ENCODE data around the gene GARIN5A. TPM values are rescaled to one million over a fixed set of nuclear protein-coding genes. Genes with fewer than 3 reads are reported as not detected.

GARIN5A gene
- total RNA-seq, 1 experiment from 2014 or later, result 6.2 TPM

DNA sequence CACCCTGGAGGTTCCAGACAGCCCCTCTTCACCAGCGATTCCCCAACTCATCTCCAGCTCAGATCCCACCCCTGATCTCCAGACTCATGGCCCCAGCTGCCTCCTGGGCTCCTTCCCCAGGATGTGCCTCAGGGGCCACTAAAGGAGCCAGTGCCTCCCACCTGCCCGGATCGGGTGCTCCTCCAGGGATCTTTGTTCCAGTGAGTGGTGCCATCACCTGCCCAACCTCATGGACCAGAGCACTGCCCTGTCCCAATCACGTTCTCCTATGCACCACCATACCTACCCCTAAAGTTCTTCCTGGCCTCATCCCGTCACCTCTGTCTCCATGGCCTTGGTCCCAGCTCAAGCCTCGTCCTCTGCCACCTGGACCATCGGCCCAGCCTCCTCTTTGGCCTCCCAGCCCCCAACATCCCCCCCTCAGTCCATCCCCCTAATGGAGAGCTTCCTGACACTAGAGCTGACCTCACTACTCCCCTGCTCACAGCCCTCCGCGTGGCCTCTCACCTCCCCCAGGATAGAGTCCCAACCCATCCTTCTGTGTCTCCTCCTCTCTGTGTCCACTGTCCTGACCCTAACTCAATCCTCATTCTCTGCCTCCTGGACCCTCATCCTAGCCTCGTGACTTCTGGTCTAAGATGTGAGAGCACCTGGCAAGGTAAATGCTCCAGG is 8.8 kb upstream of the GARIN5A start:
- Histone ChIP-seq H3K27me3 (ENCODE audit: low read length) (no peaks in the 10 kb centered on the region), H3K4me2 (ENCODE audit: low read length) (no peak overlapping the region), H3K79me2 (ENCODE audit: low read length) (no peaks in the 10 kb centered on the region), H3K36me3 (ENCODE audit: low read depth, low read length) (peaks cover 50% of the 10 kb centered on the region), H3K9ac (ENCODE audit: low read length) (no peak overlapping the region), H3K9me2 (replicated peaks; ENCODE audit: low read length) (no peaks in the 10 kb centered on the region), H3K4me1 (ENCODE audit: insufficient read depth, low read length) (no peaks in the 10 kb centered on the region), H3K4me3 (ENCODE audit: low read length) (no peak overlapping the region), H3K27ac (ENCODE audit: low read length) (no peak overlapping the region), H3K9me3 (ENCODE audit: low read length) (peaks cover 9% of the 10 kb centered on the region), H3F3A (ENCODE audit: low read length, unreplicated experiment) (no peaks in the 10 kb centered on the region), H4K20me1 (ENCODE audit: low read length) (no peaks in the 10 kb centered on the region), H2AFZ (ENCODE audit: low read length) (no peak overlapping the region)
- ChIA-PET CTCF (no interaction called here), POLR2A (ENCODE audit: unreplicated experiment) (no interaction called here)
- ATAC-seq (no peak), DNase-seq (no peak)
- TF ChIP-seq EZH2phosphoT487 (IDR thresholded peaks at IDR 0.05; ENCODE audit: borderline replicate concordance, low read length), result no peak
- TF ChIP-seq, protein P1, sequence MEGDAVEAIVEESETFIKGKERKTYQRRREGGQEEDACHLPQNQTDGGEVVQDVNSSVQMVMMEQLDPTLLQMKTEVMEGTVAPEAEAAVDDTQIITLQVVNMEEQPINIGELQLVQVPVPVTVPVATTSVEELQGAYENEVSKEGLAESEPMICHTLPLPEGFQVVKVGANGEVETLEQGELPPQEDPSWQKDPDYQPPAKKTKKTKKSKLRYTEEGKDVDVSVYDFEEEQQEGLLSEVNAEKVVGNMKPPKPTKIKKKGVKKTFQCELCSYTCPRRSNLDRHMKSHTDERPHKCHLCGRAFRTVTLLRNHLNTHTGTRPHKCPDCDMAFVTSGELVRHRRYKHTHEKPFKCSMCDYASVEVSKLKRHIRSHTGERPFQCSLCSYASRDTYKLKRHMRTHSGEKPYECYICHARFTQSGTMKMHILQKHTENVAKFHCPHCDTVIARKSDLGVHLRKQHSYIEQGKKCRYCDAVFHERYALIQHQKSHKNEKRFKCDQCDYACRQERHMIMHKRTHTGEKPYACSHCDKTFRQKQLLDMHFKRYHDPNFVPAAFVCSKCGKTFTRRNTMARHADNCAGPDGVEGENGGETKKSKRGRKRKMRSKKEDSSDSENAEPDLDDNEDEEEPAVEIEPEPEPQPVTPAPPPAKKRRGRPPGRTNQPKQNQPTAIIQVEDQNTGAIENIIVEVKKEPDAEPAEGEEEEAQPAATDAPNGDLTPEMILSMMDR (conservative IDR thresholded peaks at IDR 0.05; ENCODE audit: low read depth, low read length), result no peak
- TF ChIP-seq EZH2 (IDR thresholded peaks at IDR 0.05; ENCODE audit: low read length, unreplicated experiment), result no peak
- intact Hi-C loops (cut with micrococcal nuclease), result no loop called here
- no TSS peak for BruUV-seq (replicated peaks)

DNA sequence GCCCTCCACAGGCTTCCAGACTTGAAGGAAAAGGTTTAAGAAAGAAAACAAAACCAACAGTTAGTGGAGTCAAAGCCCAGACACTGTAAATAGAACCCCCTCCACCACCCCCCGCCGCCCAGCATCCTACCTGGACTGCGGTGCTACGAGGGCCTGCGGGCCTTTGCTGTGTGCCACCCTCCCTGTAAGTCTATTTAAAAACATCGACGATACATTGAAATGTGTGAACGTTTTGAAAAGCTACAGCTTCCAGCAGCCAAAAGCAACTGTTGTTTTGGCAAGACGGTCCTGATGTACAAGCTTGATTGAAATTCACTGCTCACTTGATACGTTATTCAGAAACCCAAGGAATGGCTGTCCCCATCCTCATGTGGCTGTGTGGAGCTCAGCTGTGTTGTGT is 6.3 kb upstream of the GARIN5A start:
- no peaks in the 10 kb centered on the region; the same call in 1 of the 2 replicates for H3K4me1 ChIP-seq (ENCODE audit: insufficient read depth, low read length)
- H3K9me2 ChIP-seq (replicated peaks; ENCODE audit: low read length), result no peaks in the 10 kb centered on the region
- ATAC-seq (no peak), DNase-seq (no peak)
- H3K79me2 ChIP-seq (ENCODE audit: low read length), result peaks cover 20% of the 10 kb centered on the region
- intact Hi-C loops (cut with micrococcal nuclease), result no loop called here
- H3K4me3 ChIP-seq (ENCODE audit: low read length), result no peak overlapping the region
- H3K4me2 ChIP-seq (ENCODE audit: low read length), result no peak overlapping the region
- peaks cover 61% of the 10 kb centered on the region for H3K36me3 ChIP-seq (ENCODE audit: low read depth, low read length)
- H3F3A ChIP-seq (ENCODE audit: low read length, unreplicated experiment), result no peaks in the 10 kb centered on the region
- ChIA-PET POLR2A (ENCODE audit: unreplicated experiment) (no interaction called here), CTCF (interaction anchor here (0.5 kb wide), 1 partner anchor 68 kb away, joined by 7 read pairs; no protein-coding TSS in a partner anchor)
- no peaks in the 10 kb centered on the region for H3K27me3 ChIP-seq (ENCODE audit: low read length)
- no peak overlapping the region for H3K9ac ChIP-seq (ENCODE audit: low read length)
- H3K9me3 ChIP-seq (ENCODE audit: low read length), result peaks cover 9% of the 10 kb centered on the region
- TF ChIP-seq EZH2 (IDR thresholded peaks at IDR 0.05; ENCODE audit: low read length, unreplicated experiment) (no peak), EZH2phosphoT487 (IDR thresholded peaks at IDR 0.05; ENCODE audit: borderline replicate concordance, low read length) (no peak)
- TF ChIP-seq, protein P1 (conservative IDR thresholded peaks at IDR 0.05; ENCODE audit: low read depth, low read length), result no peak
- H4K20me1 ChIP-seq (ENCODE audit: low read length), result peaks cover 11% of the 10 kb centered on the region; the same call in 1 of the 2 replicates
- H3K27ac ChIP-seq (ENCODE audit: low read length), result no peak overlapping the region
- no peak overlapping the region for H2AFZ ChIP-seq (ENCODE audit: low read length)
- TSS peak; percentile 50 for BruUV-seq (replicated peaks)

DNA sequence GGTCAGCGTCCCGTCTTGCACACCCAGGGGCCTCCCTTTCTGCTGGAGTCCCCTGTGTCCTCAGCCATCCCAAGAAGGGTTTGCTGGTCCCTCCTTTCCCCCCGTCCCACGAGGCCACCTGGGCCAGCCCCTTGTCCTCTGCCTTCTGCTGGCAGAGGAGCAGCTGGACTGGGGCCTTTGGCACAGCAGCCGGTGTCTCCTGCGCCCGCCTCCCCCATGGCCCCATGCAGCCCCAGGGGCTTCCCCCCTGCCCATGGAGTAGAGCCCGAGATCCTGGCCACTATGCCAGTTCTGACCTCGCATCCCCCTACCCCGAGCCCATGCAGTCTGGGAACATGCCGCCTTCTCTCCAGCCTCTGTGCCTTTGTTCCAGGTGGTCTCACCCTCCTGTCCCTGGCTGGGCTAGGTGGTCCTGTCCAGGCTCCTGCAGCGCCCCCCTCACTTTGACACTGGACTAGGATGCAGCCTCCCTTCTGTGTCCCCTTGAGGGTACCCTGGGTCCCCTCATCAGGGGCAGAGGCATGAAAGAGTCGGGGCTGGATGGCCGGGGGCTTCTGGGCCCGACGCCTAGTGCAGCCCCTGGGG is 5.7 kb upstream of the GARIN5A start:
- peaks cover 61% of the 10 kb centered on the region for H3K36me3 ChIP-seq (ENCODE audit: low read depth, low read length)
- CTCF ChIA-PET, result interaction anchor here (0.5 kb wide), 1 partner anchor 67 kb away, joined by 7 read pairs; no protein-coding TSS in a partner anchor

More for the DNA sequence above, 5.7 kb upstream of the GARIN5A start:
- no TSS peak for BruUV-seq (replicated peaks)
- Histone ChIP-seq H3K9ac (ENCODE audit: low read length) (no peak overlapping the region), H3K27ac (ENCODE audit: low read length) (no peak overlapping the region), H3K4me2 (ENCODE audit: low read length) (no peak overlapping the region), H3K4me1 (ENCODE audit: insufficient read depth, low read length) (peaks cover 5% of the 10 kb centered on the region), H3K79me2 (ENCODE audit: low read length) (peaks cover 25% of the 10 kb centered on the region), H3K9me3 (ENCODE audit: low read length) (peaks cover 9% of the 10 kb centered on the region), H3K27me3 (ENCODE audit: low read length) (no peaks in the 10 kb centered on the region), H3F3A (ENCODE audit: low read length, unreplicated experiment) (no peaks in the 10 kb centered on the region), H4K20me1 (ENCODE audit: low read length) (peaks cover 17% of the 10 kb centered on the region), H3K4me3 (ENCODE audit: low read length) (no peak overlapping the region), H3K9me2 (replicated peaks; ENCODE audit: low read length) (no peaks in the 10 kb centered on the region), H2AFZ (ENCODE audit: low read length) (no peak overlapping the region)
- DNase-seq (no peak), ATAC-seq (no peak)
- POLR2A ChIA-PET (ENCODE audit: unreplicated experiment), result no interaction called here
- intact Hi-C loops (cut with micrococcal nuclease), result no loop called here
- no peak for TF ChIP-seq EZH2 (IDR thresholded peaks at IDR 0.05; ENCODE audit: low read length, unreplicated experiment)
- no peak for TF ChIP-seq EZH2phosphoT487 (IDR thresholded peaks at IDR 0.05; ENCODE audit: borderline replicate concordance, low read length)
- TF ChIP-seq, protein P1 (conservative IDR thresholded peaks at IDR 0.05; ENCODE audit: low read depth, low read length), result no peak
